Mesothelial cell of epicardium (in vitro differentiated cells): Measurements from ENCODE around the gene EMC10. TPM values are rescaled to one million over a fixed set of nuclear protein-coding genes. Genes with fewer than 3 reads are reported as not detected.

ENCODE experiments used
- DNase-seq, 2 experiments: peaks; one replicate each; pipeline ENCODE4 v3.0.0; 2021; ENCODE audit warnings: low spot score in 2 of 2; ENCODE audit not compliant: unreplicated experiment in 2 of 2
- H3K27ac Mint-ChIP-seq: 2 replicates; pipeline ENCODE4 v1.8.0; 2021; ENCODE audit warnings: mixed read lengths
- H3K27me3 Mint-ChIP-seq: 2 replicates; pipeline ENCODE4 v1.8.0; 2021; ENCODE audit warnings: low read depth, mixed read lengths
- H3K36me3 Mint-ChIP-seq: 2 replicates; pipeline ENCODE4 v1.8.0; 2021; ENCODE audit warnings: mixed read lengths
- H3K4me1 Mint-ChIP-seq: 2 replicates; pipeline ENCODE4 v1.8.0; 2021; ENCODE audit warnings: mixed read lengths
- H3K4me3 Mint-ChIP-seq: 2 replicates; pipeline ENCODE4 v1.8.0; 2021; ENCODE audit warnings: mild to moderate bottlenecking, moderate library complexity, mixed read lengths
- H3K9me3 Mint-ChIP-seq: 2 replicates; pipeline ENCODE4 v1.8.0; 2021; ENCODE audit warnings: mixed read lengths
- CTCF ChIP-seq: fragments of 200-600 bp; sonication (generic); IDR thresholded peaks from one replicate; pipeline ENCODE4 v1.5.0; 2021; ENCODE audit warnings: antibody characterized with exemption; ENCODE audit not compliant: unreplicated experiment
- total RNA-seq: library from RNA; stranded (reverse); gene quantifications from 3 replicates; pipeline ENCODE4 v1.2.1, GENCODE V29; 2021

The EMC10 gene
- total RNA-seq, 1 donor from 2014 or later: 176 TPM

GRCh38 chr19:50457300-50457699, 19.0 kb upstream of the EMC10 start:
- Mint-ChIP-seq H3K27ac (no peak overlapping the region), H3K4me1 (peaks cover 10% of the 10 kb centered on the region), H3K9me3 (peaks cover 4% of the 10 kb centered on the region), H3K27me3 (peaks cover 2% of the 10 kb centered on the region), H3K36me3 (no peaks in the 10 kb centered on the region), H3K4me3 (no peak overlapping the region)
- no peak for DNase-seq
- no peak for TF ChIP-seq CTCF

GRCh38 chr19:50458396-50459066, 17.8 kb upstream of the EMC10 start:
- no peak for TF ChIP-seq CTCF
- DNase-seq: no peak
- H3K4me1 Mint-ChIP-seq: peaks cover 10% of the 10 kb centered on the region
- H3K36me3 Mint-ChIP-seq: no peaks in the 10 kb centered on the region
- peaks cover 4% of the 10 kb centered on the region for H3K9me3 Mint-ChIP-seq
- H3K27ac Mint-ChIP-seq: no peak overlapping the region
- peaks cover 2% of the 10 kb centered on the region for H3K27me3 Mint-ChIP-seq
- no peak overlapping the region for H3K4me3 Mint-ChIP-seq

GRCh38 chr19:50459067-50459456, 17.2 kb upstream of the EMC10 start:
- no peak for DNase-seq
- Mint-ChIP-seq H3K9me3 (peaks cover 4% of the 10 kb centered on the region), H3K36me3 (no peaks in the 10 kb centered on the region), H3K4me1 (peaks cover 10% of the 10 kb centered on the region), H3K4me3 (no peak overlapping the region), H3K27me3 (peaks cover 2% of the 10 kb centered on the region), H3K27ac (no peak overlapping the region)
- no peak for TF ChIP-seq CTCF

GRCh38 chr19:50459638-50460037, 16.7 kb upstream of the EMC10 start:
- peaks cover 10% of the 10 kb centered on the region for H3K4me1 Mint-ChIP-seq
- no peak for TF ChIP-seq CTCF
- no peak overlapping the region for H3K4me3 Mint-ChIP-seq
- peaks cover 2% of the 10 kb centered on the region for H3K27me3 Mint-ChIP-seq
- peaks cover 4% of the 10 kb centered on the region for H3K9me3 Mint-ChIP-seq
- no peak overlapping the region for H3K27ac Mint-ChIP-seq
- no peaks in the 10 kb centered on the region for H3K36me3 Mint-ChIP-seq
- DNase-seq: no peak

GRCh38 chr19:50460161-50460765, 16.0 kb upstream of the EMC10 start:
- TF ChIP-seq CTCF: no peak
- Mint-ChIP-seq H3K4me1 (peaks cover 10% of the 10 kb centered on the region), H3K9me3 (peaks cover 4% of the 10 kb centered on the region), H3K27me3 (peaks cover 2% of the 10 kb centered on the region), H3K27ac (peak overlapping the region; percentile 10), H3K4me3 (no peak overlapping the region), H3K36me3 (no peaks in the 10 kb centered on the region)
- no peak for DNase-seq
